MCF 10A (cell line): ENCODE results near the gene SLC39A12. TPM values are rescaled to one million over a fixed set of nuclear protein-coding genes. Genes with fewer than 3 reads are reported as not detected.

ENCODE experiments used
- Bru-seq: library from RNA; stranded (reverse); fragments of 400-500 nt; gene quantifications from one replicate; lab custom pipeline; 2021; lab: Mats Ljungman, UMichigan
- BruChase-seq, 2 experiments: library from RNA; stranded (reverse); fragments of 400-500 nt; gene quantifications; one replicate each; lab custom pipeline; 2021; lab: Mats Ljungman, UMichigan
- BruUV-seq: library from RNA; stranded (reverse); fragments of 400-500 nt; replicated peaks from 2 replicates; lab custom pipeline; 2021; lab: Mats Ljungman, UMichigan
- CTCF ChIA-PET: fragments of 300-600 bp; sonication (Branson Sonifier 250); formaldehyde crosslinking; extraction: SDS; loops from one replicate; lab custom pipeline; 2021; ENCODE audit warnings: antibody characterized with exemption, inconsistent platforms; lab: Yijun Ruan, JAX
- POLR2A ChIA-PET: fragments of 300-600, 350-650 bp; sonication (Branson Sonifier 250); formaldehyde crosslinking; extraction: SDS; loops from one replicate; lab custom pipeline; 2020; ENCODE audit warnings: antibody characterized with exemption, inconsistent platforms; lab: Yijun Ruan, JAX
- DNase-seq: peaks from one replicate; pipeline ENCODE4 v3.0.0-alpha.2; 2018; ENCODE audit not compliant: unreplicated experiment
- H3K27ac Mint-ChIP-seq: one replicate; pipeline ENCODE4 v1.8.0; 2022; ENCODE audit warnings: mild to moderate bottlenecking, low read depth, mixed read lengths; ENCODE audit not compliant: unreplicated experiment
- H3K27me3 Mint-ChIP-seq: one replicate; pipeline ENCODE4 v1.8.0; 2022; ENCODE audit warnings: mixed read lengths; ENCODE audit not compliant: insufficient read depth, unreplicated experiment
- H3K36me3 Mint-ChIP-seq: one replicate; pipeline ENCODE4 v1.8.0; 2022; ENCODE audit warnings: mild to moderate bottlenecking, moderate library complexity, mixed read lengths; ENCODE audit not compliant: insufficient read depth, unreplicated experiment
- H3K4me1 Mint-ChIP-seq: one replicate; pipeline ENCODE4 v1.8.0; 2022; ENCODE audit warnings: mixed read lengths; ENCODE audit not compliant: insufficient read depth, unreplicated experiment
- H3K4me3 Mint-ChIP-seq: one replicate; pipeline ENCODE4 v1.8.0; 2022; ENCODE audit warnings: mild to moderate bottlenecking, moderate library complexity, mixed read lengths; ENCODE audit not compliant: unreplicated experiment
- H3K9me3 Mint-ChIP-seq: one replicate; pipeline ENCODE4 v1.8.0; 2022; ENCODE audit warnings: mixed read lengths; ENCODE audit not compliant: unreplicated experiment
- intact Hi-C: fragments of 100-400 bp; cut with micrococcal nuclease; formaldehyde crosslinking; loops from 2 replicates; pipeline ENCODE4 v1.14.1; 2022
- long read RNA-seq: library from polyadenylated mRNA; stranded (forward); transcript quantifications from one replicate; pipeline ENCODE4 v2.0.0, GENCODE V29; 2022
- total RNA-seq: library from RNA; stranded (reverse); gene quantifications from 2 replicates; pipeline ENCODE4 v1.2.3, GENCODE V29; 2022
- TF ChIP-seq, protein P1 (sequence below): fragments of 200-600 bp; IDR thresholded peaks from one replicate; pipeline ENCODE4 v1.8.0; 2022; ENCODE audit warnings: antibody characterized with exemption, mild to moderate bottlenecking; ENCODE audit not compliant: unreplicated experiment

The SLC39A12 gene
- total RNA-seq: not detected in 2 replicates
- Bru-seq, nascent RNA: percentile 6 among the genes with signal in this experiment
- BruChase-seq, experiment 1, labeled RNA remaining after a 6-hour chase: percentile 39 among the genes with signal in this experiment
- BruChase-seq, experiment 2, labeled RNA remaining after a 2-hour chase: percentile 15 among the genes with signal in this experiment
- long read RNA-seq: 0 reads

DNA sequence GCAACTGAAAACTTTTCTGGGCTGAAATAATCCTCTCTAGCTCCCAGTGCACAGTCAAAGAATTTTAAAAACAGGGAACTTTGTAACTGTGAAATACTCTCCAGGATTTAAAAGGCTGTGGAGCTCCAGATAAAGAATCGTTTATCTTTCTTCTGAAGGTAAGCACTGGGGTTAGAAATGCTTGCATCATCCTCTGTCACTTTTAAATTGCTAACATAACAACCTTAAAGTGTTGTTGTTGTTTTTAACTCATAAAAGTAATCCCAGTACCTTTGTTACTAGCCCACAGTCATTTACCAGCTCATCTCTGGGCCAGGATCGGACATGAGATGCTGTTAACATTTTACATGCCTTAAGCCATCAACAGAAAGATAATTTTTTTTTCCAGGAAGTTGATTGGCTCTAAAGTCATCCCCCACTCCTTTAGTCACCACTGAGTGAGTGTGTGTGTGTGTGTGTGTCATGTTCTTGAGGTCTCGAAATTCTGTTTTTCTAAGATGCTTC is at the start of gene SLC39A12:
Gene SLC39A12, plus strand, starts transcription at position 51 of the 504 bp plus-strand sequence. CDS start 1,359 bp downstream, outside the sequence.
- BruUV-seq: no TSS peak
- ChIA-PET POLR2A (no interaction called here), CTCF (interaction anchor here (0.7 kb wide), 2 partner anchors 13 to 153 kb away, joined by 3 to 5 read pairs; no protein-coding TSS in a partner anchor)
- TF ChIP-seq, protein P1, sequence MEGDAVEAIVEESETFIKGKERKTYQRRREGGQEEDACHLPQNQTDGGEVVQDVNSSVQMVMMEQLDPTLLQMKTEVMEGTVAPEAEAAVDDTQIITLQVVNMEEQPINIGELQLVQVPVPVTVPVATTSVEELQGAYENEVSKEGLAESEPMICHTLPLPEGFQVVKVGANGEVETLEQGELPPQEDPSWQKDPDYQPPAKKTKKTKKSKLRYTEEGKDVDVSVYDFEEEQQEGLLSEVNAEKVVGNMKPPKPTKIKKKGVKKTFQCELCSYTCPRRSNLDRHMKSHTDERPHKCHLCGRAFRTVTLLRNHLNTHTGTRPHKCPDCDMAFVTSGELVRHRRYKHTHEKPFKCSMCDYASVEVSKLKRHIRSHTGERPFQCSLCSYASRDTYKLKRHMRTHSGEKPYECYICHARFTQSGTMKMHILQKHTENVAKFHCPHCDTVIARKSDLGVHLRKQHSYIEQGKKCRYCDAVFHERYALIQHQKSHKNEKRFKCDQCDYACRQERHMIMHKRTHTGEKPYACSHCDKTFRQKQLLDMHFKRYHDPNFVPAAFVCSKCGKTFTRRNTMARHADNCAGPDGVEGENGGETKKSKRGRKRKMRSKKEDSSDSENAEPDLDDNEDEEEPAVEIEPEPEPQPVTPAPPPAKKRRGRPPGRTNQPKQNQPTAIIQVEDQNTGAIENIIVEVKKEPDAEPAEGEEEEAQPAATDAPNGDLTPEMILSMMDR: no peak
- Mint-ChIP-seq H3K4me3 (no peak within 1 kb of the TSS), H3K36me3 (peaks cover 9% of the 10 kb centered on the region), H3K27me3 (no peaks in the 10 kb centered on the region), H3K27ac (no peak within 1 kb of the TSS), H3K9me3 (no peaks in the 10 kb centered on the region), H3K4me1 (peaks cover 5% of the 10 kb centered on the region)
- DNase-seq: peak; percentile 21
- intact Hi-C loops: no loop called here

DNA sequence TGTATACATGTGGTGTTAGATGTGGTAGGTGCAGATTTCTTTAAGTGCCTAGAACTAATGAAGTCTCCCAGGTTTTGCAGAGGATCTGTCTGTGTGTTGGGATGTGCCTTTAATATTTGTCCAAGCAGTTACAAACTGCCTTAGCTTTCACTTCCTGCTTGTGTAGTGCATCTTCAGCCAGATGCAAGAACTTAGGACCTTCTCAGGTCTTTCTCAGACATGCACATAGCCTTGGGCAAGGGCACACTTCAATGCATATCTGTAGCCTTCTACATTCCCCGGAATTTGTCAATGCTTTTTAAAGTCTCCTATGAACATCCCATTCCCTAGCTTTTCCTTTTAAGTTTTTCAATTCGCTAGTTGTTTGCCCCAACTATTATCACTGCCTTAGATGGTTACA is 47.2 kb upstream of the SLC39A12 start:
- Mint-ChIP-seq H3K4me1 (peaks cover 20% of the 10 kb centered on the region), H3K27ac (peak overlapping the region; percentile 69), H3K36me3 (no peaks in the 10 kb centered on the region), H3K27me3 (no peaks in the 10 kb centered on the region), H3K4me3 (no peak overlapping the region), H3K9me3 (no peaks in the 10 kb centered on the region)
- no peak for DNase-seq
- ChIA-PET CTCF (interaction anchor here (0.6 to 1.7 kb wide), 8 partner anchors 32 to 408 kb away, joined by 3 to 8 read pairs (median 3); no protein-coding TSS in a partner anchor), POLR2A (interaction anchor here (0.7 to 1.3 kb wide), 2 partner anchors 20 to 283 kb away, joined by 3 read pairs; no protein-coding TSS in a partner anchor)
- no TSS peak for BruUV-seq
- TF ChIP-seq, protein P1: no peak
- intact Hi-C loops: no loop called here

DNA sequence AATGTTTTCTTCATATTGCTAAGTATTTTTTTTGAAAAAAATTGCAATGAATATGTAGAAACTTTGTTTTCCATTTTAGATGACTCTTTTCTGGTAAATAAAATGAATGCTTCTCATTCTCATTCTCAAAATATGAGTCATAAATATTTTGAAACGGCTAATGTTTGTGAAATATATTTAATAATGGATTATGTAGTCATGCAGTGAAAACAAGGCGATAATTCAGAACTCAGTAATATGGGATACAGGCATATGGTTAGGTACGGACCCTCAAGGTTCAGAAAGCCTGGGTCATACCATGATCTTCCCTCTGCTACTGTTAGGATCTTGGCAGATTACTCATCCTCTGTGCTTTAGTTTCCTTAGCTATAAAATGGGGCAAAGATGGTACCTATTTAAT is 46.2 kb upstream of the SLC39A12 start:
- Mint-ChIP-seq H3K36me3 (no peaks in the 10 kb centered on the region), H3K4me3 (no peak overlapping the region), H3K9me3 (no peaks in the 10 kb centered on the region), H3K27me3 (no peaks in the 10 kb centered on the region), H3K4me1 (peaks cover 20% of the 10 kb centered on the region), H3K27ac (peak overlapping the region; percentile 69)
- CTCF ChIA-PET: interaction anchor here (0.6 to 3.3 kb wide), 9 partner anchors 18 to 406 kb away, joined by 3 to 17 read pairs (median 3); no protein-coding TSS in a partner anchor
- POLR2A ChIA-PET: interaction anchor here (0.7 kb wide), 1 partner anchor 342 kb away, joined by 3 read pairs; no protein-coding TSS in a partner anchor
- no TSS peak for BruUV-seq
- intact Hi-C loops: loop anchor here (5.0 kb wide), 1 partner anchor 252 kb away; no protein-coding TSS in a partner anchor
- TF ChIP-seq, protein P1: no peak
- DNase-seq: peak; percentile 12

DNA sequence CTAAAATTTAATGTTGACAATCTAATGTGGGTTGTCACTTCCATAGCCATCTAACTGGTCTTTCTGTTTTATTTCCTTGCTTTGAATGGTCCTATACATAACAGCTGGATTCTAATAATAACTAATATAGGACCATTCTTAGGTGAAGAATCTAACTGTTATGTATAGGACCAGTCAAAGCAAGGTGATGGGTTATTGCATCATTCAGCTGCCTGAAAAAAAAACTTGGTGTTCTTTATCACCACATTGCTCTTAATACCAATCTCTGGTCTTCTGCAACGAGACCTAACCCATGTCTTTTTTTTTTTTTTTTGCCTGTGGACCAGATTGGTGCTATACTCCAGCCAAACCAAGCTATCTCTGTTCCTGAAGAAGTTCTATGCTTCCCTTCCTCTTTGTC is 45.7 kb upstream of the SLC39A12 start:
- TF ChIP-seq, protein P1: no peak
- Mint-ChIP-seq H3K27ac (no peak overlapping the region), H3K9me3 (no peaks in the 10 kb centered on the region), H3K4me3 (no peak overlapping the region), H3K36me3 (no peaks in the 10 kb centered on the region), H3K27me3 (no peaks in the 10 kb centered on the region), H3K4me1 (peaks cover 20% of the 10 kb centered on the region)
- ChIA-PET POLR2A (interaction anchor here (0.7 kb wide), 1 partner anchor 342 kb away, joined by 3 read pairs; no protein-coding TSS in a partner anchor), CTCF (interaction anchor here (0.6 to 3.3 kb wide), 8 partner anchors 19 to 406 kb away, joined by 3 to 17 read pairs (median 3); no protein-coding TSS in a partner anchor)
- intact Hi-C loops: loop anchor here (5.0 kb wide), 1 partner anchor 251 kb away; no protein-coding TSS in a partner anchor
- BruUV-seq: no TSS peak
- DNase-seq: no peak
